ENCODE measurements around the gene CLDN2.
A peak's percentile ranks its signal among the peaks of the same experiment; 100 is the strongest.
"Not testable (repeated sequence)": the region's sequence is repeated elsewhere in the genome, so short reads cannot be mapped to it uniquely, and the experiment has no call there.

Gene CLDN2

GRCh38 chrX:106919932-106920452 is at the start of gene CLDN2:
Gene CLDN2, plus strand, starts transcription at chrX:106920402. Its CDS starts 7,827 bp downstream, at chrX:106928229.
- no peak for DNase-seq

GRCh38 chrX:106872796-106873195 is 47.4 kb upstream of the CLDN2 start:
- not testable (repeated sequence) for DNase-seq

- peak; percentile 54 for DNase-seq
Observed at GRCh38 chrX:106874075-106874474, 46.1 kb upstream of the CLDN2 start.

GRCh38 chrX:106875151-106875550 is 45.1 kb upstream of the CLDN2 start:
- no peak for DNase-seq

- no peak for DNase-seq
Observed at GRCh38 chrX:106889468-106889867, 30.7 kb upstream of the CLDN2 start.

GRCh38 chrX:106891762-106892460 is 28.3 kb upstream of the CLDN2 start:
- DNase-seq: no peak

- DNase-seq: peak; percentile 49
Observed at GRCh38 chrX:106894392-106894909, 25.8 kb upstream of the CLDN2 start.

- peak; percentile 24 for DNase-seq
Observed at GRCh38 chrX:106894978-106895452, 25.2 kb upstream of the CLDN2 start.

- no peak for DNase-seq
Observed at GRCh38 chrX:106897259-106897658, 22.9 kb upstream of the CLDN2 start.

GRCh38 chrX:106898462-106898861 is 21.7 kb upstream of the CLDN2 start:
- DNase-seq: no peak

- no peak for DNase-seq
Observed at GRCh38 chrX:106899276-106899675, 20.9 kb upstream of the CLDN2 start.

- no peak for DNase-seq
Observed at GRCh38 chrX:106899841-106900240, 20.4 kb upstream of the CLDN2 start.

- DNase-seq: no peak
Observed at GRCh38 chrX:106901341-106901740, 18.9 kb upstream of the CLDN2 start.

- no peak for DNase-seq
Observed at GRCh38 chrX:106901781-106902219, 18.4 kb upstream of the CLDN2 start.

GRCh38 chrX:106902684-106903083 is 17.5 kb upstream of the CLDN2 start:
- no peak for DNase-seq

GRCh38 chrX:106903291-106903824 is 16.8 kb upstream of the CLDN2 start, which contains the start of gene RIPPLY1:
Gene RIPPLY1, minus strand, starts transcription at chrX:106903341. Its CDS starts 54 bp downstream, at chrX:106903287.
- no peak for DNase-seq

- DNase-seq: no peak
Observed at GRCh38 chrX:106903856-106904528, 16.2 kb upstream of the CLDN2 start.

GRCh38 chrX:106905064-106905708 is 15.0 kb upstream of the CLDN2 start:
- DNase-seq: no peak

- no peak for DNase-seq
Observed at GRCh38 chrX:106906361-106906760, 13.8 kb upstream of the CLDN2 start.

- no peak for DNase-seq
Observed at GRCh38 chrX:106912864-106913263, 7.3 kb upstream of the CLDN2 start.

GRCh38 chrX:106917830-106918500 is 2.2 kb upstream of the CLDN2 start:
- DNase-seq: no peak

- no peak for DNase-seq
Observed at GRCh38 chrX:106921637-106922036, 1.4 kb downstream of the CLDN2 start.

Data from amniotic stem cell (primary cell).